Astrocyte (in vitro differentiated cells and primary cell): ENCODE measurements around the gene CLEC19A. TPM values are rescaled to one million over a fixed set of nuclear protein-coding genes. Genes with fewer than 3 reads are reported as not detected.

Experiments used
- DNase-seq: peaks from one replicate; pipeline ENCODE4 v3.0.0-alpha.2; 2010; ENCODE audit warnings: low read depth
- FAIRE-seq: peaks from 2 replicates; lab custom pipeline; 2011; peaks lifted over from hg19 to GRCh38; lab: Jason Lieb, UNC
- H2AFZ ChIP-seq: 2 replicates; pipeline ENCODE4 v1.6.0; 2012; ENCODE audit warnings: low read depth, low read length, inconsistent platforms
- H3K27ac ChIP-seq: 2 replicates; pipeline ENCODE4 v1.5.1; 2011; ENCODE audit warnings: low read depth, low read length, inconsistent platforms
- H3K27me3 ChIP-seq: 2 replicates; pipeline ENCODE4 v1.6.0; 2011; ENCODE audit warnings: low read length, inconsistent platforms; ENCODE audit not compliant: insufficient read depth
- H3K36me3 ChIP-seq: 2 replicates; pipeline ENCODE4 v1.5.1; 2011; ENCODE audit warnings: low read length, inconsistent platforms; ENCODE audit not compliant: insufficient read depth
- H3K4me1 ChIP-seq: 2 replicates; pipeline ENCODE4 v1.5.1; 2011; ENCODE audit warnings: low read length, inconsistent platforms; ENCODE audit not compliant: insufficient read depth
- H3K4me2 ChIP-seq: 2 replicates; pipeline ENCODE4 v1.6.0; 2012; ENCODE audit warnings: low read length, inconsistent platforms
- H3K4me3 ChIP-seq: 2 replicates; pipeline ENCODE4 v1.5.1; 2011; ENCODE audit warnings: low read depth, mild to moderate bottlenecking, low read length, inconsistent platforms; ENCODE audit not compliant: insufficient read depth
- H3K79me2 ChIP-seq: 2 replicates; pipeline ENCODE4 v1.6.0; 2012; ENCODE audit warnings: mild to moderate bottlenecking, low read length, inconsistent platforms; ENCODE audit not compliant: insufficient read depth
- H3K9ac ChIP-seq: 2 replicates; pipeline ENCODE4 v1.6.0; 2012; ENCODE audit warnings: mild to moderate bottlenecking, low read length, inconsistent platforms
- H3K9me3 ChIP-seq: 2 replicates; pipeline ENCODE4 v1.5.1; 2012; ENCODE audit warnings: low read depth, mild to moderate bottlenecking, low read length, inconsistent platforms; ENCODE audit not compliant: insufficient read depth
- H4K20me1 ChIP-seq: 2 replicates; pipeline ENCODE4 v1.6.0; 2012; ENCODE audit warnings: low read length, inconsistent platforms; ENCODE audit not compliant: insufficient read depth
- H3K27ac Mint-ChIP-seq: one replicate; pipeline ENCODE4 v1.8.0; 2021; ENCODE audit warnings: mild to moderate bottlenecking, mixed read lengths; ENCODE audit not compliant: unreplicated experiment
- H3K27me3 Mint-ChIP-seq: one replicate; pipeline ENCODE4 v1.8.0; 2021; ENCODE audit warnings: low read depth, mixed read lengths; ENCODE audit not compliant: unreplicated experiment
- H3K36me3 Mint-ChIP-seq: one replicate; pipeline ENCODE4 v1.8.0; 2021; ENCODE audit warnings: low read depth, mixed read lengths; ENCODE audit not compliant: unreplicated experiment
- H3K4me1 Mint-ChIP-seq: one replicate; pipeline ENCODE4 v1.8.0; 2021; ENCODE audit warnings: low read depth, mixed read lengths; ENCODE audit not compliant: unreplicated experiment
- H3K4me3 Mint-ChIP-seq: one replicate; pipeline ENCODE4 v1.8.0; 2021; ENCODE audit warnings: mild to moderate bottlenecking, moderate library complexity, mixed read lengths; ENCODE audit not compliant: unreplicated experiment
- H3K9me3 Mint-ChIP-seq: one replicate; pipeline ENCODE4 v1.8.0; 2021; ENCODE audit warnings: mild to moderate bottlenecking, mixed read lengths; ENCODE audit not compliant: unreplicated experiment
- EZH2 ChIP-seq: IDR thresholded peaks from 2 replicates; pipeline ENCODE4 v1.6.1; 2012; ENCODE audit warnings: mild to moderate bottlenecking, low read length, inconsistent platforms; ENCODE audit not compliant: insufficient read depth
- total RNA-seq: library from RNA; stranded (reverse); gene quantifications from 2 replicates; pipeline ENCODE4 v1.2.1, GENCODE V29; 2021
- TF ChIP-seq, protein P1 (sequence below): IDR thresholded peaks from 2 replicates; pipeline ENCODE4 v1.5.1; 2011; ENCODE audit warnings: low read depth, mild to moderate bottlenecking, inconsistent platforms, low read length, moderate library complexity; ENCODE audit not compliant: insufficient read depth

The CLEC19A gene
- total RNA-seq, 1 donor from 2014 or later, result not detected

DNA sequence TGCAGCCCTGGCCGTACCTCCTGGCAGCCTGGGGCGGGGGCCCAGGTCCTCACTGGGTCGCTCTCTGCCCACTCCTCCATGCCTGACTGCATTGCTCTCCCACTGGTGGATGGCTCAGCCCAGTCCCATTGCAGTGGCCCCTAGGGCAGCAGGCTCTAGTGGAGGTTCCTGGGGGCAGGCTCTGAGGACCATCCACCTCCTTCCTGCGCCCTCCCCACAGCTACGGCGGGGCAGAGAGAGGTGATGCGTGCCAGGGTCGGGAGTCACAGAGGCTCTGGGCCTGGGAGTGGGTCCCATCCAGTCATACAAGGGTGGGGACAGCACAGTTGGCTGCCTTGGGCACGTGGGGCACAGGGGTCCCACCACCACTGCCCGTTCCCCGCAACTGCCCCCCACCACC, 44.0 kb upstream of the CLEC19A start:
- no peak overlapping the region for H3K9ac ChIP-seq
- no peak overlapping the region for H3K27ac ChIP-seq
- no peaks in the 10 kb centered on the region for H3K36me3 ChIP-seq
- no peak for FAIRE-seq
- TF ChIP-seq, protein P1, sequence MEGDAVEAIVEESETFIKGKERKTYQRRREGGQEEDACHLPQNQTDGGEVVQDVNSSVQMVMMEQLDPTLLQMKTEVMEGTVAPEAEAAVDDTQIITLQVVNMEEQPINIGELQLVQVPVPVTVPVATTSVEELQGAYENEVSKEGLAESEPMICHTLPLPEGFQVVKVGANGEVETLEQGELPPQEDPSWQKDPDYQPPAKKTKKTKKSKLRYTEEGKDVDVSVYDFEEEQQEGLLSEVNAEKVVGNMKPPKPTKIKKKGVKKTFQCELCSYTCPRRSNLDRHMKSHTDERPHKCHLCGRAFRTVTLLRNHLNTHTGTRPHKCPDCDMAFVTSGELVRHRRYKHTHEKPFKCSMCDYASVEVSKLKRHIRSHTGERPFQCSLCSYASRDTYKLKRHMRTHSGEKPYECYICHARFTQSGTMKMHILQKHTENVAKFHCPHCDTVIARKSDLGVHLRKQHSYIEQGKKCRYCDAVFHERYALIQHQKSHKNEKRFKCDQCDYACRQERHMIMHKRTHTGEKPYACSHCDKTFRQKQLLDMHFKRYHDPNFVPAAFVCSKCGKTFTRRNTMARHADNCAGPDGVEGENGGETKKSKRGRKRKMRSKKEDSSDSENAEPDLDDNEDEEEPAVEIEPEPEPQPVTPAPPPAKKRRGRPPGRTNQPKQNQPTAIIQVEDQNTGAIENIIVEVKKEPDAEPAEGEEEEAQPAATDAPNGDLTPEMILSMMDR, result no peak
- TF ChIP-seq EZH2, result no peak
- Mint-ChIP-seq H3K27me3 (peaks cover 6% of the 10 kb centered on the region), H3K4me3 (no peak overlapping the region), H3K36me3 (peaks cover 5% of the 10 kb centered on the region), H3K27ac (no peak overlapping the region), H3K9me3 (no peaks in the 10 kb centered on the region), H3K4me1 (no peaks in the 10 kb centered on the region)
- no peak overlapping the region for H3K4me3 ChIP-seq
- H4K20me1 ChIP-seq, result no peaks in the 10 kb centered on the region
- peaks cover 9% of the 10 kb centered on the region for H3K9me3 ChIP-seq
- H3K79me2 ChIP-seq, result no peaks in the 10 kb centered on the region
- H3K4me1 ChIP-seq, result no peaks in the 10 kb centered on the region
- H3K27me3 ChIP-seq, result no peaks in the 10 kb centered on the region
- H3K4me2 ChIP-seq, result no peak overlapping the region
- H2AFZ ChIP-seq, result no peak overlapping the region
- DNase-seq, result no peak

DNA sequence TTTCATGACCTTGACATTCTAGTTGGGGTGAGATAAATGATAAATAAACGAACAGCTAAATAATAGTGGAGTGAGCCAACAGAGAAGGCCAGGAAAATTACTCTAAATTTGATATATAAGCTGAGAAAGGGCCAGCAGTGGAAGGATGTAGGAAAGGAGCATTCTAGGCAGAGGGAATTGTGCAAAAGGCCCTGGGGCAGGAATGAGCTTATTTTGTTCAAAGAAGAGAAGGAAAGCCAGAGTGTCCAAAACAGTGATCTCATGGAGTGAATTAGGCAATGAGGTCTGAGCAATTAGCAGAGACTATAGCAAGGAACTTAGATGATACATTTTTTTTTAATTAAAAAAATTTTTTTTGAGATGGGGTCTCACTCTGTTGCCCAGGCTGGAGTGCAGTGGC, 43.3 kb upstream of the CLEC19A start:
- Mint-ChIP-seq H3K4me1 (no peaks in the 10 kb centered on the region), H3K4me3 (no peak overlapping the region), H3K9me3 (no peaks in the 10 kb centered on the region), H3K27ac (no peak overlapping the region), H3K27me3 (peaks cover 6% of the 10 kb centered on the region), H3K36me3 (peaks cover 5% of the 10 kb centered on the region)
- Histone ChIP-seq H4K20me1 (no peaks in the 10 kb centered on the region), H3K9me3 (peaks cover 7% of the 10 kb centered on the region), H3K27me3 (no peaks in the 10 kb centered on the region), H3K79me2 (no peaks in the 10 kb centered on the region), H3K27ac (no peak overlapping the region), H3K4me2 (no peak overlapping the region), H3K36me3 (no peaks in the 10 kb centered on the region), H3K4me3 (no peak overlapping the region), H3K9ac (no peak overlapping the region), H2AFZ (no peak overlapping the region), H3K4me1 (no peaks in the 10 kb centered on the region)
- TF ChIP-seq, protein P1, result no peak
- FAIRE-seq (no peak), DNase-seq (no peak)

DNA sequence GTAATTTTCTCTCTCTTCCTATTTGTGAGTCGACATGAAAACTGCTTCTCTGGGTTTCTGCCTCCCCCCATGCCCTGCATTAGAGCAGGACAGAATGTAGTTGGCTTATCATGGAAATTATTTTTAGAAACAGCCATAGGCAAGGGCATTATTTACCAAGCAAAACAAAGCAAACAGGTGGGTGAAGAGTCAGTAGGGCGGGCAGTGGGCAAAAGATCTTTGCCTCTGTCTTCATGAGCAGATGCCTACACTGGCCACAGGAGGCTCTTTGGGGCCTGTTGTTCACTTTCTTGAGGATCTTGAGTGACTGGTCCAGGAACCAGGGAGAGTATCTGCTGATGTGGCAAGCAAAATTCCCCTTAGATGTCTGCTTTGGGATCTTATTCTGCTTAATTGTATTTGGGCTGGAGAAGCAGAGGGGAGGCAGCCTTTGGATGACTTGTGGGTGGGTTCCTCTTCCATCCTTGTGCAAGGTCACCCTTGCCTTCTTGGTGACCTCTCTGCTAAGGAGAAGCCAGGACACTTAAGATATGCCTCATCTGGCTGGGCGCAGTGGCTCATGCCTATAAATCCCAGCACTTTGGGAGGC, 42.5 kb upstream of the CLEC19A start:
- no peaks in the 10 kb centered on the region for H3K27me3 ChIP-seq
- peaks cover 4% of the 10 kb centered on the region for H3K27me3 Mint-ChIP-seq
- H3K36me3 ChIP-seq, result no peaks in the 10 kb centered on the region
- H3K79me2 ChIP-seq, result no peaks in the 10 kb centered on the region
- no peak overlapping the region for H3K27ac Mint-ChIP-seq
- TF ChIP-seq, protein P1, result no peak
- no peak for TF ChIP-seq EZH2
- H3K9me3 ChIP-seq, result peaks cover 7% of the 10 kb centered on the region
- DNase-seq (no peak), FAIRE-seq (no peak)
- H3K27ac ChIP-seq, result no peak overlapping the region
- H3K9ac ChIP-seq, result no peak overlapping the region
- no peaks in the 10 kb centered on the region for H4K20me1 ChIP-seq
- peaks cover 3% of the 10 kb centered on the region for H3K9me3 Mint-ChIP-seq
- no peaks in the 10 kb centered on the region for H3K4me1 Mint-ChIP-seq
- no peak overlapping the region for H3K4me3 ChIP-seq
- H3K4me2 ChIP-seq, result no peak overlapping the region
- H3K36me3 Mint-ChIP-seq, result peaks cover 3% of the 10 kb centered on the region
- no peak overlapping the region for H3K4me3 Mint-ChIP-seq
- no peak overlapping the region for H2AFZ ChIP-seq
- H3K4me1 ChIP-seq, result no peaks in the 10 kb centered on the region
